ENCODE measurements around the gene IGFBPL1. TPM values are rescaled to one million over a fixed set of nuclear protein-coding genes. Genes with fewer than 3 reads are reported as not detected.
"Not testable (repeated sequence)": the region's sequence is repeated elsewhere in the genome, so short reads cannot be mapped to it uniquely, and the experiment has no call there.

IGFBPL1 gene
- polyA plus RNA-seq, 1 donor, result 0.72 TPM

GRCh38 chr9:38431116-38431515, 6.9 kb upstream of the IGFBPL1 start:
- DNase-seq, result no peak

- no peak for DNase-seq
Observed at GRCh38 chr9:38428062-38428461, 3.8 kb upstream of the IGFBPL1 start.

- no peak for DNase-seq
Observed at GRCh38 chr9:38424918-38425317, 664 bp upstream of the IGFBPL1 start.

- no peak for DNase-seq
Observed at GRCh38 chr9:38423273-38423972, 831 bp downstream of the IGFBPL1 start.

- no peak for DNase-seq
Observed at GRCh38 chr9:38422555-38423260, 1.5 kb downstream of the IGFBPL1 start.

- no peak for DNase-seq
Observed at GRCh38 chr9:38421498-38422211, 2.6 kb downstream of the IGFBPL1 start.

- DNase-seq, result no peak
Observed at GRCh38 chr9:38419181-38419580, 5.1 kb downstream of the IGFBPL1 start.

- DNase-seq, result no peak
Observed at GRCh38 chr9:38418366-38418765, 5.9 kb downstream of the IGFBPL1 start.

GRCh38 chr9:38417003-38417945, 7.0 kb downstream of the IGFBPL1 start:
- no peak for DNase-seq

GRCh38 chr9:38416461-38416860, 7.8 kb downstream of the IGFBPL1 start:
- DNase-seq, result no peak

- DNase-seq, result no peak
Observed at GRCh38 chr9:38415856-38416255, 8.4 kb downstream of the IGFBPL1 start.

- DNase-seq, result no peak
Observed at GRCh38 chr9:38414040-38414723, 10.1 kb downstream of the IGFBPL1 start.

- no peak for DNase-seq
Observed at GRCh38 chr9:38413283-38413682, 11.0 kb downstream of the IGFBPL1 start.

GRCh38 chr9:38412751-38413150, 11.5 kb downstream of the IGFBPL1 start:
- DNase-seq, result no peak

GRCh38 chr9:38408719-38409118, 15.5 kb downstream of the IGFBPL1 start:
- DNase-seq, result no peak

GRCh38 chr9:38406476-38407186, 17.6 kb downstream of the IGFBPL1 start:
- DNase-seq, result no peak

GRCh38 chr9:38405785-38406184, 18.5 kb downstream of the IGFBPL1 start:
- DNase-seq, result no peak

GRCh38 chr9:38404314-38404713, 19.9 kb downstream of the IGFBPL1 start:
- DNase-seq, result no peak

- no peak for DNase-seq
Observed at GRCh38 chr9:38401994-38402393, 22.3 kb downstream of the IGFBPL1 start.

GRCh38 chr9:38399191-38399590, 25.1 kb downstream of the IGFBPL1 start:
- not testable (repeated sequence) for DNase-seq

- no peak for DNase-seq
Observed at GRCh38 chr9:38396371-38396671, 27.9 kb downstream of the IGFBPL1 start.

All from hindlimb muscle (tissue), 1 donor.